ENCODE results near the gene ABHD2.
A peak's percentile ranks its signal among the peaks of the same experiment; 100 is the strongest.

ABHD2 gene

DNA sequence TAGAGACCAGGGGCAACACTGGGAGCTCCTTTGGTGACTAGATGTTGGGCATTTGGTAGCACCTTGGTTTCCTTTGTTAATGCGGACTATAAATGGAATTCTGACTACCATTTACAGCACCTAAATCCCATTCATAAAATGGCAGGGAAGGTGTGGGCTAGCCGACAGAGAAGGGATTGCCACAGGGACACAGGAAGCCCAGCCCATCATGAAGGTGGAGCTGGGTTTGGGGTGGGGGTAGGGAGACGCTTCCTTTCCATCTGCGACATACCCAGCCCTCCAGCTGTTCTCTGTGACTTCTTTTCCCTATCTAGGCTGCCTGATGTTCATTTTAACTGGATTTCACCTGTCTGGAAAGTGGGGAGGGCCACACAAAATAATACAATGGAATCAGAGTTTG is 21.0 kb downstream of the ABHD2 start:
- H3K9ac ChIP-seq (ENCODE audit: low read depth in 1 of 2, low read length in 2 of 2), result no peak overlapping the region
- no peak overlapping the region for H3K4me3 ChIP-seq (ENCODE audit: low read length in 2 of 2)
- no peaks in the 10 kb centered on the region for H3K27me3 ChIP-seq (ENCODE audit: control insufficient read depth in 2 of 2, insufficient read depth in 2 of 2, low read length in 2 of 2)
- H3K4me1 ChIP-seq (ENCODE audit: control insufficient read depth in 2 of 2, insufficient read depth in 2 of 2, low read length in 2 of 2), result peaks cover 14 to 24% of the 10 kb centered on the region in 2 donors
- no peak overlapping the region for H3K27ac ChIP-seq (ENCODE audit: low read depth in 2 of 2, low read length in 2 of 2)
- H3K9me3 ChIP-seq (ENCODE audit: control insufficient read depth in 2 of 2, low read length in 2 of 2), result no peaks in the 10 kb centered on the region
- H3K36me3 ChIP-seq (ENCODE audit: control insufficient read depth in 2 of 2, insufficient read depth in 2 of 2, low read length in 2 of 2), result peaks cover 6 to 8% of the 10 kb centered on the region in 2 donors

DNA sequence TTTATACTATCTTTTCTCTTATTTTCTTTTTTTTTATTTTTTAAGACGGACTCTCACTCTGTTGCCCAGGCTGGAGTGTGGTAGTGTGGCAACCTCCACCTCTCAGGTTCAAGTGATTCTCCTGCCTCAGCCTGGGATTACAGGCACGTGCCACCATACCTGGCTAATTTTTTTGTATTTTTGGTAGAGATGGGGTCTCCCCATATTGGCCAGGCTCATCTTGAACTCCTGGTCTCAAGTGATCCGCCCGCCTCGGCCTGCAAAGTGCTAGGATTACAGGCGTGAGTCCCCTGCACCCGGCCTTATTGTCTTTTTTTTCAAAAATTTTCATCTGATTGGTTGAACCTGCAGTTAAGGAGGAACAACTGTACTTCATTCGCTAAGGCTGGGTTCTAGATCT is 21.8 kb downstream of the ABHD2 start:
- H3K4me3 ChIP-seq (ENCODE audit: low read length in 2 of 2), result no peak overlapping the region
- no peak overlapping the region for H3K27ac ChIP-seq (ENCODE audit: low read depth in 2 of 2, low read length in 2 of 2)
- no peak overlapping the region for H3K9ac ChIP-seq (ENCODE audit: low read depth in 1 of 2, low read length in 2 of 2)
- no peaks in the 10 kb centered on the region for H3K27me3 ChIP-seq (ENCODE audit: control insufficient read depth in 2 of 2, insufficient read depth in 2 of 2, low read length in 2 of 2)
- H3K4me1 ChIP-seq (ENCODE audit: control insufficient read depth in 2 of 2, insufficient read depth in 2 of 2, low read length in 2 of 2), result peaks cover 14 to 30% of the 10 kb centered on the region in 2 donors
- peaks cover 6 to 8% of the 10 kb centered on the region in 2 donors for H3K36me3 ChIP-seq (ENCODE audit: control insufficient read depth in 2 of 2, insufficient read depth in 2 of 2, low read length in 2 of 2)
- H3K9me3 ChIP-seq (ENCODE audit: control insufficient read depth in 2 of 2, low read length in 2 of 2), result no peaks in the 10 kb centered on the region

DNA sequence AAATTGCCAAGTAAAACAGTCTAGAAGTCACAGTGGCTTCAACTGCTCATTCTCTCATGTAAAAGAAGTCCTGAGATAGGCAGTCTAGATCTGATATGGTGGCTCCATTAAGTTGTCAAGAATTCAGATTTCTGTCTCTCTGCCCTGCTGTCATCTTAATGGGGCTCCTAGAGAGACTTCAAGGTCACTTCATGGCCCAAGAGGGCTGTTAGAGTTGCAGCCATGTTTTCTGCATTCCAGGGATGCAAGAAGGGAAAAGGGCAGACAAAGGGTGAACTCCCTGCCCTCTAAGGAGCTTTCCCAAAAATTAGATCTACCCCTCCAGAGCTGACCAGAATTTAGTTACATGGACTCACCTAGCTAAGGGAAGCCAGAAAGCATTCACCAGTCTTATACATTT is 23.1 kb downstream of the ABHD2 start:
- no peak overlapping the region for H3K27ac ChIP-seq (ENCODE audit: low read depth in 2 of 2, low read length in 2 of 2)
- no peak overlapping the region for H3K4me3 ChIP-seq (ENCODE audit: low read length in 2 of 2)
- H3K9me3 ChIP-seq (ENCODE audit: control insufficient read depth in 2 of 2, low read length in 2 of 2), result no peaks in the 10 kb centered on the region
- H3K27me3 ChIP-seq (ENCODE audit: control insufficient read depth in 2 of 2, insufficient read depth in 2 of 2, low read length in 2 of 2), result no peaks in the 10 kb centered on the region
- H3K36me3 ChIP-seq (ENCODE audit: control insufficient read depth in 2 of 2, insufficient read depth in 2 of 2, low read length in 2 of 2), result peaks cover 4 to 11% of the 10 kb centered on the region in 2 donors
- H3K9ac ChIP-seq (ENCODE audit: low read depth in 1 of 2, low read length in 2 of 2), result no peak overlapping the region
- peaks cover 22 to 43% of the 10 kb centered on the region in 2 donors for H3K4me1 ChIP-seq (ENCODE audit: control insufficient read depth in 2 of 2, insufficient read depth in 2 of 2, low read length in 2 of 2)

DNA sequence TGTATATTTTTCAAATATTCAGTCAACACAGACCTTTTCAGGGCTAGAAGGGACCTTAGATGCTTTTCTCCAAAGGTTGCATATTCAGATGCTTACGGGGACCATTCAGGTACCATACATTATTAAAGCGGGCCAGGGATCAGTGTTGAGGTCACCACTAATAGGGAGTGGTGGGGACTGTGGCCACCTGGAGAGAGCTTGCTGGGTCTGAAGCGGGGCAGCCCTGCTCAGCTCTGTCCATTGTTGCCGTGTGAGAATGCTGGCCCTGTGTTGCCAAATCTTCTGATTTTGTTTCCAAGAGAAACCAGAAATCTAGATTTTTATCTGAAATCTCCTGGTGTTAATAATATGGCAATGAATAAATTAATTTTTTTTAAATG is 23.7 kb downstream of the ABHD2 start:
- peaks cover 4 to 17% of the 10 kb centered on the region in 2 donors for H3K36me3 ChIP-seq (ENCODE audit: control insufficient read depth in 2 of 2, insufficient read depth in 2 of 2, low read length in 2 of 2)
- H3K27me3 ChIP-seq (ENCODE audit: control insufficient read depth in 2 of 2, insufficient read depth in 2 of 2, low read length in 2 of 2), result no peaks in the 10 kb centered on the region
- peak overlapping the region in 1 of 2 donors; percentile 21 for H3K9ac ChIP-seq (ENCODE audit: low read depth in 1 of 2, low read length in 2 of 2)
- no peaks in the 10 kb centered on the region for H3K9me3 ChIP-seq (ENCODE audit: control insufficient read depth in 2 of 2, low read length in 2 of 2)
- H3K27ac ChIP-seq (ENCODE audit: low read depth in 2 of 2, low read length in 2 of 2), result peak overlapping the region; percentile 75 to 85
- no peak overlapping the region for H3K4me3 ChIP-seq (ENCODE audit: low read length in 2 of 2)
- peaks cover 23 to 45% of the 10 kb centered on the region in 2 donors for H3K4me1 ChIP-seq (ENCODE audit: control insufficient read depth in 2 of 2, insufficient read depth in 2 of 2, low read length in 2 of 2)

DNA sequence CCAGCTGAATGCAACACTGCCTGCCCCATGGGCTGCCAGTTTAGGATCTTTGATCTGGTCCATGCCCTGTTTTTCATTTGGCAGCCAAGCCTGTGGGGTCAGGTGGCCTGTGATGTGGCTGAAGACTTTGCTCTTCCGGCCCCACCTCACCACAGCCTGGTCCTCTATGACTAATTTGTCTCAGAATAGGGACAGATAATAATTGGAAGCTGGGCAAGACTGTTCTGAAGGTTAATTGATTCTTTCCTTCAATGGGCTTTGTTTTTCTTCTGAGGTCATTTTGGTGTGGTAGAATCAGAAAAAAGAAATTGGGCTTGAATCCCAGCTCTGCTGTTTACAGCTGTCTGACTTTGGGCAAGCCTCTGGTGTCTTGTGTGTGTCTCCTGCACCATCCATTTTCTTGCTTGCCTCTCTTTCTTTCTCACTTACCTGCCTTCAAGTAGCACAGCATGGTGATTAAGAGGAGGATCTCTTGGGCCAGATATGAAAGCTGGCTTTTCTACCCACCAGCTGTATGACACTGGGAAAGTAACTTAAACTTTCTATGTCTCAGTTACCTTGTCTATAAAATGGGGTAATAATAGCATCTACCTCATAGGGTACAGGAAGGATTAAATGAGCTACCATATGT is 24.2 kb downstream of the ABHD2 start:
- Histone ChIP-seq H3K9ac (ENCODE audit: low read depth in 1 of 2, low read length in 2 of 2) (peak overlapping the region in 1 of 2 donors; percentile 37), H3K9me3 (ENCODE audit: control insufficient read depth in 2 of 2, low read length in 2 of 2) (no peaks in the 10 kb centered on the region), H3K36me3 (ENCODE audit: control insufficient read depth in 2 of 2, insufficient read depth in 2 of 2, low read length in 2 of 2) (peaks cover 7 to 22% of the 10 kb centered on the region in 2 donors), H3K27ac (ENCODE audit: low read depth in 2 of 2, low read length in 2 of 2) (peak overlapping the region; percentile 75 to 85), H3K4me1 (ENCODE audit: control insufficient read depth in 2 of 2, insufficient read depth in 2 of 2, low read length in 2 of 2) (peaks cover 23 to 45% of the 10 kb centered on the region in 2 donors), H3K4me3 (ENCODE audit: low read length in 2 of 2) (no peak overlapping the region), H3K27me3 (ENCODE audit: control insufficient read depth in 2 of 2, insufficient read depth in 2 of 2, low read length in 2 of 2) (no peaks in the 10 kb centered on the region)

DNA sequence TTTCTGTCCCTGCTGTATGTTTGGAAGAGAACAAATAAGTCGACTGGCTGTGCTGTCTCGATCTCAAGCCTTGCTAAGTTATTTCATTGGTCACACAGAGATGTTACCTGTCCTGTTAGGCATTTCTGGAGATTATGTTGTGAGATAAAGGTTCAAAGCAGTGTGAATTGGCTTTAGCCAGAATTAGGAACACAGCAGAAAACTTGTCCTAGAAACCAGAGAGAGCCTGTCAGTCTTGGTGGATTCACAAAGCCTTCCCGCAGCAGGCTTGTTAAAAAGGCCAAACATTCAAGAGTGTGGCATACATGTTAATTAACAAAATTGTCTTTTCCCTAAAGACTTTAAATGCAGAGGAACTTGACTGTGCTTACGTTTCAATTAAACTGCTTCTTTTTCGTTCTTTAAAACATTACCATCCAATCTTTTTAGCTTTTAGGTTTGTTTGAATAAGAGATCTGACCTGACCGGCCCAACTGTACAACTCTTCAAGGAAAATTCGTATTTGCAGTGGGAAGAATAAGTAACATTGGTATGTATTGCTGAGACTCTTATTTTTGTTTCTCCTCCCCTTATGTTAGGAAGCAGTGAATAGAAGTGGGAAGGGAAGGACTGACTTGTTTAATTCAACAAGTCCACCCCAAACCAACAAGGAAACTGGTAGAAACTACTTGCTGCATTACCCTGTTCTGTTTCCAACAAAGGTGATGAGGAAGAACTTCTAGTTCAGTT is 25.2 kb downstream of the ABHD2 start:
- no peak overlapping the region for H3K9ac ChIP-seq (ENCODE audit: low read depth in 1 of 2, low read length in 2 of 2)
- H3K9me3 ChIP-seq (ENCODE audit: control insufficient read depth in 2 of 2, low read length in 2 of 2), result no peaks in the 10 kb centered on the region
- H3K27ac ChIP-seq (ENCODE audit: low read depth in 2 of 2, low read length in 2 of 2), result peak overlapping the region; percentile 75 to 85
- H3K27me3 ChIP-seq (ENCODE audit: control insufficient read depth in 2 of 2, insufficient read depth in 2 of 2, low read length in 2 of 2), result no peaks in the 10 kb centered on the region
- H3K36me3 ChIP-seq (ENCODE audit: control insufficient read depth in 2 of 2, insufficient read depth in 2 of 2, low read length in 2 of 2), result peaks cover 13 to 21% of the 10 kb centered on the region in 2 donors
- no peak overlapping the region for H3K4me3 ChIP-seq (ENCODE audit: low read length in 2 of 2)
- H3K4me1 ChIP-seq (ENCODE audit: control insufficient read depth in 2 of 2, insufficient read depth in 2 of 2, low read length in 2 of 2), result peaks cover 23 to 46% of the 10 kb centered on the region in 2 donors

DNA sequence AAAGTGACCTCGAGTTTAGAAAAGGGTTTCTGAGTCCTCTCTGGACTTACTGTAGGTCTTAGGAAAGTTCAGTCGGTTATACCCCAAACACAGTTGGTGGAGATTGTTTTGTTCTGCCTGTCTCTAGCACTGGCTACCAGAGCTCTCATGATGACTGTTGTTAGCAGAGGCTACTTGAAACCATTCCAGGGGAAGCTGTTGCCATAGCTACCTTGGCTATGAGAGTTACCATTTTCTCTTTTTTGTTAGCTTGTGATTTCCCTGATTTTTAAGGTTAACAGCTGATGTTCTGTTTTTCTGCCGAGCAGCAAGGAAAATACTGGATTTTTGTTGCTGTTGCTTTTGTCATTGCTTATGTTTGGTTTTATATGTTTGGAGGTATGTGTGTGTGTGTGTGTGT is 26.7 kb downstream of the ABHD2 start:
- Histone ChIP-seq H3K4me3 (ENCODE audit: low read length in 2 of 2) (no peak overlapping the region), H3K4me1 (ENCODE audit: control insufficient read depth in 2 of 2, insufficient read depth in 2 of 2, low read length in 2 of 2) (peaks cover 32 to 62% of the 10 kb centered on the region in 2 donors), H3K9me3 (ENCODE audit: control insufficient read depth in 2 of 2, low read length in 2 of 2) (no peaks in the 10 kb centered on the region), H3K27me3 (ENCODE audit: control insufficient read depth in 2 of 2, insufficient read depth in 2 of 2, low read length in 2 of 2) (no peaks in the 10 kb centered on the region), H3K27ac (ENCODE audit: low read depth in 2 of 2, low read length in 2 of 2) (peak overlapping the region; percentile 68 to 77), H3K9ac (ENCODE audit: low read depth in 1 of 2, low read length in 2 of 2) (peak overlapping the region in 1 of 2 donors; percentile 53), H3K36me3 (ENCODE audit: control insufficient read depth in 2 of 2, insufficient read depth in 2 of 2, low read length in 2 of 2) (peaks cover 15 to 23% of the 10 kb centered on the region in 2 donors)

DNA sequence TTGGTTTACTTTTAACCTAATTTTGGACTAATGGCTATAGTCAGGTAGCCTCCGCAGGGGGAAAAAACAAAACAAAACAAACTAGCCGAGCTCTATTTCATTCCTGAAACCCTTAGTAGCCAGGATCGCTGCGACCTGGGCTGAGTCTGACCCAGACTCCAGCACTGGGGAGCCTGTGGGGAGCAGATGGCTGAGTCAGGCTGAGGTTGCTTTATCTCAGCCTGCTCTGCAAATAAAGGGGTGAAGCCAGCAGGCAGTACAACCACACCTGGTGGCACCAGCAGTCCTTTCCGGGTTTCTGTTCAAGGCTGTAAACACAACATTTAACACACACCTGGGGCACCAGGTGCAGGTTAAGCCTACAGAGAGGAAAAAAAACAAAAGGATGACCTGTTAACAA is 27.3 kb downstream of the ABHD2 start:
- H3K27me3 ChIP-seq (ENCODE audit: control insufficient read depth in 2 of 2, insufficient read depth in 2 of 2, low read length in 2 of 2), result no peaks in the 10 kb centered on the region
- H3K4me1 ChIP-seq (ENCODE audit: control insufficient read depth in 2 of 2, insufficient read depth in 2 of 2, low read length in 2 of 2), result peaks cover 38 to 63% of the 10 kb centered on the region in 2 donors
- no peak overlapping the region for H3K4me3 ChIP-seq (ENCODE audit: low read length in 2 of 2)
- no peaks in the 10 kb centered on the region for H3K9me3 ChIP-seq (ENCODE audit: control insufficient read depth in 2 of 2, low read length in 2 of 2)
- peak overlapping the region; percentile 68 to 77 for H3K27ac ChIP-seq (ENCODE audit: low read depth in 2 of 2, low read length in 2 of 2)
- peak overlapping the region in 1 of 2 donors; percentile 53 for H3K9ac ChIP-seq (ENCODE audit: low read depth in 1 of 2, low read length in 2 of 2)
- peaks cover 15 to 23% of the 10 kb centered on the region in 2 donors for H3K36me3 ChIP-seq (ENCODE audit: control insufficient read depth in 2 of 2, insufficient read depth in 2 of 2, low read length in 2 of 2)

DNA sequence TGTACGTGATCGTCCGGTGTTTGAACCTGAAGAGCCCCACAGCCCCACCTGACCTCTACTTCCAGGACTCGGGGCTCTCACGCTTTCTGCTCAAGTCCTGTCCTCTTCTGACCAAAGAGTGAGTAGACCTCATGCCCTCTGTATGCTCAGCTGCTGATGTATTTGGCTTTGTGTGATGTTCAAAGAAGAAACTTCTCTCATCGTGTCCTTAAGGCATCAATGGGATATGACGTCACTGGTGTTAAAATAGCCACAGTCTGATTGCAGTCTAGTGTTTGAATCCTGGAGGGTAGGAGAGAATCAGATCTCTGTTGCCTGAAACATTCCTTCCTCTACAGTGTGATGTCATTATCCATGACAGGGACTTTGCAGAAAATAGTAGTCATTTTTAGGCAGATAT is 28.1 kb downstream of the ABHD2 start:
- peak overlapping the region; percentile 68 to 77 for H3K27ac ChIP-seq (ENCODE audit: low read depth in 2 of 2, low read length in 2 of 2)
- no peaks in the 10 kb centered on the region for H3K9me3 ChIP-seq (ENCODE audit: control insufficient read depth in 2 of 2, low read length in 2 of 2)
- no peak overlapping the region for H3K4me3 ChIP-seq (ENCODE audit: low read length in 2 of 2)
- H3K36me3 ChIP-seq (ENCODE audit: control insufficient read depth in 2 of 2, insufficient read depth in 2 of 2, low read length in 2 of 2), result peaks cover 15 to 23% of the 10 kb centered on the region in 2 donors
- peaks cover 46 to 72% of the 10 kb centered on the region in 2 donors for H3K4me1 ChIP-seq (ENCODE audit: control insufficient read depth in 2 of 2, insufficient read depth in 2 of 2, low read length in 2 of 2)
- no peaks in the 10 kb centered on the region for H3K27me3 ChIP-seq (ENCODE audit: control insufficient read depth in 2 of 2, insufficient read depth in 2 of 2, low read length in 2 of 2)
- peak overlapping the region in 1 of 2 donors; percentile 53 for H3K9ac ChIP-seq (ENCODE audit: low read depth in 1 of 2, low read length in 2 of 2)

DNA sequence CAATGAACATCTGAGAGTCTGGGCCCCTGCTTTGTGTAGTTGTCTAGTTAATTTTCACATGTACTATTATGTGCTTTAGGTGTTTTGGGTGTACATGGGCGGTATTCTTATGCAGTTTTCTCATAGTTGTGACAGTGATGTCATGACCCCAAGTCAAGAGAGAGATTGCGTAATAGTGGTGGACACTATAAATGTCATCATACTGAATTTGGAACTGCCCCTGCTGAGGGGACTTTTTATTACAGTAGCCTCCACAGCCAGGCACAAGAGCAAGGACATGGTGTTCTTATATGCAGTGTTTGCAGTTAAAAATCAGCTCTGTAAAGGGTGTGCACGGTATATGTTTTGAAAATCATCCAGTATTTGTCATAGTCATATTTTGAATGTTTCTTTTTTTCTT is 29.5 kb downstream of the ABHD2 start:
- peaks cover 46 to 74% of the 10 kb centered on the region in 2 donors for H3K4me1 ChIP-seq (ENCODE audit: control insufficient read depth in 2 of 2, insufficient read depth in 2 of 2, low read length in 2 of 2)
- no peak overlapping the region for H3K9ac ChIP-seq (ENCODE audit: low read depth in 1 of 2, low read length in 2 of 2)
- no peaks in the 10 kb centered on the region for H3K9me3 ChIP-seq (ENCODE audit: control insufficient read depth in 2 of 2, low read length in 2 of 2)
- H3K4me3 ChIP-seq (ENCODE audit: low read length in 2 of 2), result no peak overlapping the region
- no peaks in the 10 kb centered on the region for H3K27me3 ChIP-seq (ENCODE audit: control insufficient read depth in 2 of 2, insufficient read depth in 2 of 2, low read length in 2 of 2)
- H3K36me3 ChIP-seq (ENCODE audit: control insufficient read depth in 2 of 2, insufficient read depth in 2 of 2, low read length in 2 of 2), result peaks cover 15 to 30% of the 10 kb centered on the region in 2 donors
- peak overlapping the region in 1 of 2 donors; percentile 29 for H3K27ac ChIP-seq (ENCODE audit: low read depth in 2 of 2, low read length in 2 of 2)
